GM19467 (cell line): ENCODE results near the gene MAFB.

Source experiments
- ATAC-seq: cut with Tn5 transposase; IDR thresholded peaks from one replicate; pipeline ENCODE4 v1.9.1; 2021; ENCODE audit warnings: mild to moderate bottlenecking, moderate library complexity; ENCODE audit not compliant: unreplicated experiment

Gene MAFB

GRCh38 chr20:40635971-40636370 is 53.1 kb downstream of the MAFB start:
- ATAC-seq, result no peak
